GM10248 (cell line): ENCODE results near the gene CLEC3B.
"Not testable (repeated sequence)": the region's sequence is repeated elsewhere in the genome, so short reads cannot be mapped to it uniquely, and the experiment has no call there.

Experiments
- CTCF ChIA-PET: fragments of 300-600 bp; sonication (Branson Sonifier 250); formaldehyde crosslinking; extraction: SDS; loops from one replicate; lab custom pipeline; 2021; ENCODE audit warnings: antibody characterized with exemption; lab: Yijun Ruan, JAX
- POLR2A ChIA-PET: fragments of 350-650 bp; sonication (Branson Sonifier 250); formaldehyde crosslinking; extraction: SDS; loops from one replicate; lab custom pipeline; 2020; ENCODE audit warnings: antibody characterized with exemption; lab: Yijun Ruan, JAX
- DNase-seq: peaks from one replicate; pipeline ENCODE4 v3.0.0; 2012; ENCODE audit errors: extremely low spot score
- CTCF ChIP-seq: IDR thresholded peaks from 2 replicates; pipeline ENCODE4 v1.5.1; 2012; ENCODE audit warnings: mild to moderate bottlenecking, low read depth; ENCODE audit errors: extremely low read depth, missing control alignments, control extremely low read depth

CLEC3B gene

GRCh38 chr3:45051685-45052084 lies 25.6 kb downstream of the CLEC3B start:
- POLR2A ChIA-PET = interaction anchor here (0.6 kb wide), 1 partner anchor 8 kb away, joined by 3 read pairs; no protein-coding TSS in a partner anchor
- CTCF ChIA-PET = interaction anchor here (1.3 to 10.8 kb wide), 2 partner anchors 11 to 21 kb away, joined by 4 to 125 read pairs; no protein-coding TSS in a partner anchor
- no peak for DNase-seq
- no peak for TF ChIP-seq CTCF

DNA sequence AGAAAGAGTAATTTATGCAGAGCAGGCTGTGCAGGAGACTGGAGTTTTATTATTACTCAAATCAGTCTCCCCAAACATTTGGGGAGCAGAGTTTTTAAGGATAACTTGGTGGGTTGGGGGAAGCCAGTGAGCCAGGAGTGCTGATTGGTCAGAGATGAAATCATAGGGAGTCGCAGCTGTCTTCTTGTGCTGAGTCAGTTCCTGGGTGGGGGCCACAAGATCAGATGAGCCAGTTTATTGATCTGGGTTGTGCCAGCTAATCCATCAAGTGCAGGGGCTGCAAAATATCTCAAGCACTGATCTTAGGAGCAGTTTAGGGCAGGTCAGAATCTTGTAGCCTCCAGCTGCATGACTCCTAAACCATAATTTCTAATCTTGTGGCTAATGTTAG lies 27.7 kb downstream of the CLEC3B start:
- POLR2A ChIA-PET = not testable (repeated sequence)
- CTCF ChIA-PET = interaction anchor here (10.8 kb wide), 1 partner anchor 13 kb away, joined by 125 read pairs; no protein-coding TSS in a partner anchor

DNA sequence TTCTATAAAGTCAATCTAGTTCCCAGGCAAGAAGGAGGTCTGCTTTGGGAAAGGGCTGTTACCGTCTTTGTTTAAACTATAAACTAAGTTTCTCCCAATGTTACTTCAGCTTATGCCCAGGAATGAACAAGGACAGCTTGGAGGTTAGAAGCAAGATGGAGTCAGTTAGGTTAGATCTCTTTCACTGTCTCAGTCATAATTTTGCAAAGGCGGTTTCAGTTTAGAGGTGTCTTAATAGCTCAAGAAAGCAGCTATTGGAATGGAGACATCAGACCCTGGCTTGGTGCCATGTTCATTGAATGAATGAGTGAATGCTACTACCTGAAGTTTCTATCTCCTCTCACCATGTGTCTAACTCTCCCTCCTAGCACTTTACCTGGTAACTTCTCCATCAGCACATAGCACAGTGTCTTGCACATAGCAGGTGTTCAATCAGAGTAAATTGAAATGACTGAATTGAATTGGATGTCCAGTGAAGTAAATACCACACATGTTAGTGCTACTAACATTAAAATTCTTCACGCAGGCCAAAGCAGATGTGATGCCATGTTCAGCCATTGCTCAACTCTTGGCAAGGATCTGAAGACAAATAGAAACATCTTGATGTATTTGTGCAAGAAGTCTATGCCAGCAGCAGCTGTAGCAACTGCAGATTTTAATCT lies 28.2 kb downstream of the CLEC3B start:
- ChIA-PET CTCF (interaction anchor here (10.8 kb wide), 1 partner anchor 13 kb away, joined by 125 read pairs; no protein-coding TSS in a partner anchor), POLR2A (no interaction called here)
- no peak for DNase-seq
- TF ChIP-seq CTCF = no peak

More for the DNA sequence above, 27.7 kb downstream of the CLEC3B start:
- not testable (repeated sequence) for DNase-seq

DNA sequence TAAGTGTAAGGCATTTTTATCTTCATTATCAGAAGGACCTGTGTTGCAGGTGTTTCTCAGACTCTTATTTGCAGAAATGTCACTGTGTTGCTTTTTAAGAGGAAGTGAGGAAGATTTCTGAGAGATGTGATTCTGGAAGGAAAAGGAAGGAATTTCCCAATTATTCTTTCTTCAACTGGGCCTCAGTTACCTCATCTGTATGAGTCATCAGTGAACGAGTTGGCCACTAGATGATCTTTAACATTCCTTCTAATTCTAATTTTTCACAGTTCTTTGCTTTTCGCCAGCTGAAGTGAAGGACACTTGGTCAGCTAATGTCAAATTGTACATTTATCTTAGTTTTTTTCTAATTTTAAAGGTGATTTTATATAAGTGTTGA lies 28.9 kb downstream of the CLEC3B start:
- no peak for TF ChIP-seq CTCF
- ChIA-PET CTCF (interaction anchor here (0.6 to 10.8 kb wide), 6 partner anchors 14 to 95 kb away, joined by 3 to 125 read pairs (median 3); no protein-coding TSS in a partner anchor), POLR2A (no interaction called here)
- no peak for DNase-seq

DNA sequence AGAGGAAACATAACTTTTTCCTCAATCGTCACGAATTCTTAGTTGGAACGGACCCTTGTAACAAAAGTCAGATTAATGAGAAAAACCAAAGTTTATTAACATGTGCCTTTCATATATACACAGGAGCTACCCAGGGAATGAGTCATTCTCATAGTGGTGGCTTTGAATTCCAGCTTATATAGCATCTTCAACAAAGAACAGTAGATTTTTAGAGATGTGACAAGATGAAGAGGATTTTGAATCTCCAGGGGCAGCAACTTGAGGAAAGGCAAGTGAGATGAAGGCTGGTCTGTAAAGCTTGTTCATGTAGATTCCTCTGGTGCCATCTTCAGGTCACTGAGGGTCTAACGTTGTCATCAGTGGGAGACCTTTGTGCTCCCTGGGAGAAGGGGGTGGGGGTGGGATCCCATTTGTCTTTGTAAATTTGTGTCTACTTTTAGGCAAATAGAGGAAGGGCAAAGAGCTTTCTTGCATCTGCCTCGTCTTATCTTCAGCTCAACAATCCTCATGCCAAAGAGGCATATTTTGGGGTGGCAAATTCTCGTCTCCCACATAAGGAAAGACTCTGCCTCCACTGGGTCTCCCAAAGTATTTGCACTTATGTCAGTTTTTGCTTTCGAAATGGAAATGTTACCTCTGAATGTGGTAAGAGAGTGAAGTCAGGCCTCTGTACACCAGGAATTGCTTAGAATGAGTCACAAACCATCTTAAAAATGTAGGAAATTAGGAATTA lies 29.5 kb downstream of the CLEC3B start:
- POLR2A ChIA-PET = no interaction called here
- peak; percentile 34 for DNase-seq
- peak; percentile 34 for TF ChIP-seq CTCF
- CTCF ChIA-PET = interaction anchor here (0.6 to 10.8 kb wide), 7 partner anchors 10 to 94 kb away, joined by 3 to 125 read pairs (median 3); no protein-coding TSS in a partner anchor

- no peak for TF ChIP-seq CTCF
- DNase-seq = no peak
- POLR2A ChIA-PET = no interaction called here
- CTCF ChIA-PET = interaction anchor here (0.8 to 10.8 kb wide), 2 partner anchors 9 to 16 kb away, joined by 3 to 125 read pairs; no protein-coding TSS in a partner anchor
These were observed 30.7 kb downstream of the CLEC3B start for GRCh38 chr3:45056608-45057301.
